CD4-positive, alpha-beta T cell treated with Interferon gamma for 1 hour (primary cell): Measurements from ENCODE around the gene NBPF3.
"Not testable (repeated sequence)": the region's sequence is repeated elsewhere in the genome, so short reads cannot be mapped to it uniquely, and the experiment has no call there.

Experiments
- DNase-seq: peaks from one replicate; pipeline ENCODE4 v3.0.0-alpha.2; 2020

NBPF3 gene

GRCh38 chr1:21438646-21439312 is 1.2 kb upstream of the NBPF3 start:
- DNase-seq = not testable (repeated sequence)

GRCh38 chr1:21439345-21439720 is 604 bp upstream of the NBPF3 start:
- DNase-seq = no peak

DNA sequence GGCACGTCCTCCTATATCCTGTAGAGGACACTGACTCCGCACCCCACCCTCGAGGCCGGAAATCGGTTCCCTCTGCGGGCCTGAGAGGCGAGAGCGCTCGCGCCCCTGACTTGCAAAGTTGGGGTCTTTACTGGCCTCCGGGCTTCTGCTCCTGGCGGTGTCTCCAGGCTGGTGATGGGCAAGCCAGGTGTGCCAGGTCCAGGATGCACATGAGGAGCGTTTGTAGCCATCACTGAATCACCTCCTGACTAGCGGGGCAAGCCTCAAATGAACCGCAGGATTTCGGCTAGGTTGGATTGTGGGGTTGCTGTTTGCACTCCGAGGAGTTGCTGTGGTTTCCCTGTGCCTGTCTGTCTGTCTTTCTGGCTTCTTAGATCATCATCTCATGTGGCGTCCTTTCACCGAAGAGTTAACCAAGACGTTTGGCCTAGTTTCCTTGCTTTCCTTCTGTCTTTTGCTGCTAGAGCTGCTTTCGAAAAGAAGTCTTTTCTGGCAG is 741 bp downstream of the NBPF3 start:
- DNase-seq = not testable (repeated sequence)

DNA sequence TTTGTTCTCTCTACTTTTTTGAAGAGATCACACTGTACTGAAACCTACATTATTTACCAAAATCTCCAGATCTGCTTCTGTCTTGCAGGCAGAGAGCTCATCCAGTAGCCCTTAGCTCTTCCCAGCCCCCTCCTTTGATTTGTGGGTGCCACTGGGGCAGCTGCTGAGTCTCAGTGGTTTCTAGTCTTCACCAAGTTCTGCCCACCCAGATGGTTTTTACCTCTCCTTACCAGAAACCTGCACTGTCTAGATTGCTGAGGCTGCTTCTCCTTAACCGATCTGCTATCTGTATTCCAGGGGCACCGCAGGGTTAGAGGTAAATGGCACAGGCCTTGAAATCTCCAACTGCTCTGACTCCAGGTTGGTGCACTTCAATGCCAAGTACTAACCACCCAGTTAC is 6.7 kb downstream of the NBPF3 start:
- not testable (repeated sequence) for DNase-seq

GRCh38 chr1:21447311-21447710 is 7.4 kb downstream of the NBPF3 start:
- DNase-seq = no peak

DNA sequence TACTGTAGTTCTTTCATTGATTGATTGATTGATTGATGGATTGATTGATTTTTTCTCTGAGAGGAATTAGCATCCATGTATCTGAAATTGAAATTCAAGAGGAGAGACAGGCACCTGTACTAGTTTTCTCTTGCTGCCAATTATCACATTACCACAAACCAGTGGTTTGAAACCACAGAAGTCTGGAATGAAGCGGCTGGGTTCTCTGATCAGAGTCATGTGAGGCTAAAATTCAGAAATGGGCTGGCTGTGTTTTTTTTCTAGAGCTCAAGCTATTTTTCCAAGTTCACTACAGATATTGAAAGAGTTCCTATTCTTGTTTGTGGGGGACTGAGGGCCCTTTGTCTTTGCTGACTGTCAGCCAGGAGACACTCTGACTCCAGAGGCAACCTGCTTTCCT is 10.0 kb downstream of the NBPF3 start:
- no peak for DNase-seq

DNA sequence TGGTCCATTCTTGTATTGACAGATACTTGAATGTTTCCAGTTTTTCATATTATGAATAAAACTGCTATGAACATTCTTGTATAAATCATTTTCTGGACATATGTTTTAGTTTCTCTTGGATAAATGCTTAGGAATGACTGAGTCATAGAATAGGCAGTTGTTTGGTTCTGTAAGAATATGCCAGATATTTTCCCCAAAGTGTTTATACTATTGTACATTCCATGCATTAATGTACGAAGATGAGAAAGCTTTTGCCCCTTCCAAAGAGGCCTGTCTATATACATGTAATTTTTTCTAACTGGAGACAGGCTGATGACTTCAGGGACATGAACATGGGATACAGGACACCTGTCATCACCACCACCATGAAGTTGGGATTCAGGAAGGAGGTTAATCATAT is 11.3 kb downstream of the NBPF3 start:
- DNase-seq = no peak

GRCh38 chr1:21451981-21452411 is 12.1 kb downstream of the NBPF3 start:
- no peak for DNase-seq

DNA sequence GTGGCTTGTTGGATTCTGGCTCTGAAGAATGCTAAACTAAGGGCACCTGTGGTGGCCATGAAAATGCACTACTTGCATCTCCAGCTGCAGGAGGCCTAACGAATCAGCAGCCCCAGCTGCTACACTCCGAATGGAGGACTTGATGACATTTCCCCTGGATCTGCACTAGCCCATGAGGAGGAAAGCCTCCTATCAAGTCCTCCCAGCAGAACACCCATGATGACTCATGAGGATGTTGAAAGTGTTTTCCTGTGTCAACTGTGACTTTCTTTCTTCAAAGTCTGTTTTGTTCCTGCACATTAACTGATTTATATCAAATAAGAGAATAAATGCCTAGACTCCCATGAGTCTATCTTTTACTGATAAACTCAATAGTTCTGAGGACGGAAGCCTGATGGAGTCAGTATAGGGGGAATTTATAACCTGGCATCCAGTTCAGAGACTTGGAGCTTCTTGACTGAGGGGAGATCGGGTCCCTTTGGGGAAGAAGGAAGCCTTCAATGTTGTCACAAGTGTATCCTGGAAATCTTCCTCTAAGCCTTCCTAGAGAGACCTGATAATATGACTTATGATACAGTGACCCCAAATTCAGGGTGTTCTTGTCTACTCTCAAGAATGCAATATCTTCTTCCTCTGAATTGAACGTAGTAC is 14.2 kb downstream of the NBPF3 start:
- not testable (repeated sequence) for DNase-seq

GRCh38 chr1:21454904-21455303 is 15.0 kb downstream of the NBPF3 start:
- DNase-seq = not testable (repeated sequence)

GRCh38 chr1:21457654-21458053 is 17.7 kb downstream of the NBPF3 start:
- no peak for DNase-seq

DNA sequence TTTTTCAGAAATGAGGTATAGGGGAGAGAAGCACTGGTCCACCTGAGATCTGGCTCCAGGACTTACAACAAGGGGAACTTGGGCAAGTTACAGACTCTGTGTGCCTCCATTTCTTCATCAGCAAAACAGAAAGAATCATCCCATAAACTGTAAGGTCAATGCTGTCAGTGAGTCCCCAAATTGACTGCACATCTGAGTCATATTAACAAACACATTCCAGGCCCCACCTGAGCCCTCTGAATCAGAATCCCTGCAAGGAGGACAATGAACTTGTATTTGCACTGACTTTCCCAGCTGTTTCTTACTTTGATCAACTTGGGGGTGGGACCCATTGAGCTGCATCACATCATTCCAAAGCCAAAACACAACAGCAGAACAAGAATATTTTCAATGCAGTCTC is 25.2 kb downstream of the NBPF3 start:
- not testable (repeated sequence) for DNase-seq

DNA sequence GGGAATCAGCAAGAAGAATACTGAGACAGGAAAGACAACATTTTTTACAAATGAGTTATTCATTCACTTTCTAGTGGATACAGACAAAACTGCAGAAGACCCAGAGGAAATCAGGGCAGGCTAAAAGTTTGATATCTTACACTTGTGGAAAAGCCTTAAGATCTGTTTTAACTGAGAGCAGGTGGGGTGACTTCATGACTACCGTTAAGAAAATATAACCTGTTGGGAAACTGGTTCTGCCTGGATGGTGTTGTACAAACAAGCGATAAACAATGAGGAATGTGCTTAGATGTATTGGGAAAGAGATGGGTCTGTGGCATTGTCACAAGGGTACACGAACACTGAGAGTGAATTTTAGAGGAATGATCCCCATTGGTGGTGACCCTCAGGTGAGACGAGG is 28.0 kb downstream of the NBPF3 start:
- not testable (repeated sequence) for DNase-seq

DNA sequence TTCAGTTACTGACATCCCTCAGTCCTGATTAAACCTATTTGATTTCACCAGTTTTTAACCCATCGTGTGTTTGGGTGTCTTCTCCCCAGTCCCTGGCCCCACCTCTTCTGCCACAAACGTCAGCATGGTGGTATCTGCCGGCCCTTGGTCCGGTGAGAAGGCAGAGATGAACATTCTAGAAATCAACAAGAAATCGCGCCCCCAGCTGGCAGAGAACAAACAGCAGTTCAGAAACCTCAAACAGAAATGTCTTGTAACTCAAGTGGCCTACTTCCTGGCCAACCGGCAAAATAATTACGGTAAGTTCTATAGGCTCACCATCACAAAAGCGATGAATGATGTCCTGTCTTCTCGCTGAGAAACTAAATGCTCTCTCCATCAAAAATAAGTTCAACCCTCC is 28.7 kb downstream of the NBPF3 start:
- DNase-seq = no peak

DNA sequence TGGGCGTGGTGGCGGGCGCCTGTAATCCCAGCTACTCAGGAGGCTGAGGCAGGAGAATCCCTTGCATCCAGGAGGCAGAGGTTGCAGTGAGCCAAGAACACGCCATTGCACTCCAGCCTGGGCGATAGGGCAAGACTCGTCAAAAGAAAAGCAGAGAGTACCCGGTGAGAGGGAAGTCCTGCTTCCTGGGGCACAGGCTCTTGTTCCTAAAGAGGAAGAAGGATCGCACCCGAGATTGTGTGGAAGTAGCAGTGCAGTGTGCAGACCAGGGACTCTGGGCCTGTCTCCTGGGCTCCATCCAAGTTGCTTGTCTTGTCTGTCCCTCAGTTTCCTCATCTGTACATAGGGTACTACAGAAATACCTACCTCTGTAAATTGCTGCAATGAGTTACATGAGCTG is 29.6 kb downstream of the NBPF3 start:
- DNase-seq = no peak

DNA sequence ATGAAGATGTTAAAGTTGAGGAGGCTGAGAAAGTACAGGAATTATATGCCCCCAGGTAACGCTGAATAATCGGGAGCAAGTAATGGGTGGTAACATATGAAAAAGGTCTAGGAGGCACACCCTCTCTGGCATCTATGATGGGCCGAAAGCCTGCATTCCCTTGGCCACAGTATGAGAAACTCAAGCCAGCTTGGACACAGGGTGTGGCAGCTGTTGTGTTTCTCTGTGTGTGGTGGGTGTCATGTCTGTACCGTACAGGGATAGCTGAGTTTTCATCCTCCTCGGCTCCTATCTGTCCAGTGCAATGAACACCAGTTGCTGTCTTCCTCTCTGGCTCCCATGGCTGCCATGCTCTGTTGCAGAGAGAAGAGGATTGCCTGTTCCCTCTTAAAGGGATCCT is 32.9 kb downstream of the NBPF3 start:
- DNase-seq = no peak

GRCh38 chr1:21478356-21478755 is 38.4 kb downstream of the NBPF3 start:
- no peak for DNase-seq

GRCh38 chr1:21483881-21484280 is 43.9 kb downstream of the NBPF3 start:
- not testable (repeated sequence) for DNase-seq

GRCh38 chr1:21489146-21489545 is 49.2 kb downstream of the NBPF3 start:
- DNase-seq = no peak

DNA sequence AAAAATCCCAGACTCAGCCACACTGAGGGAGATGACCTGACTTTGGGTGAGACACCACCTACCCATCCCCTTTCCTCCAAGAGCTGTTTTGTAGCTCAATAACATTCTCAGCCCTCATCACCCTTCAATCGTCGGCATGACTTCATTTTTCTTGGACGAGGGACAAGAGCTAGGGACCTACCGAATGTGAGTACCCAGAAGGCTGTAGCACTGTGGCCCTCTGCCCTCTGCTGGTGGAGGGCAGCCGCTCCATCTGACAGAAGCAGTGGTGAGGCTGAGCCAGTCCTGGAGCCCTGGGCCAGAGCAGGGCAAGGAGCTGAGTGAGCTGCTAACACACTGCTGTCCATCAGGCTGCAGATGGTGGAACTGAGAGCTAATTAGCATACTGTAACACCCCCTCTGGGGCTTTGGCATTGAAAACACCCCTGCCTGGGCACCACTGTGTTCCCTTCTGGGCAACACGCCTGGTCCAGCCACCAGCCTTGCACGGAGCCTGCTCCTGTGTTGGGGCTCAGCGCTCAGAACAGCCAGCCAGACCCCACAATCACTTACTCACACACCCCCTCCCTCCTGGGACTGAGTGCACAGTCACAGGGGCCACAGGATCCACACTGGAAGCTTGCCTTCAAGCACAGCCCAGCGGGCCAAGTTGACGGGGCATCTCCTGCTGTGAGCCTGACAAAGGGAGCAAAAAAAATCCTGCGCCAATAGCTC is 51.0 kb downstream of the NBPF3 start:
- DNase-seq = no peak

DNA sequence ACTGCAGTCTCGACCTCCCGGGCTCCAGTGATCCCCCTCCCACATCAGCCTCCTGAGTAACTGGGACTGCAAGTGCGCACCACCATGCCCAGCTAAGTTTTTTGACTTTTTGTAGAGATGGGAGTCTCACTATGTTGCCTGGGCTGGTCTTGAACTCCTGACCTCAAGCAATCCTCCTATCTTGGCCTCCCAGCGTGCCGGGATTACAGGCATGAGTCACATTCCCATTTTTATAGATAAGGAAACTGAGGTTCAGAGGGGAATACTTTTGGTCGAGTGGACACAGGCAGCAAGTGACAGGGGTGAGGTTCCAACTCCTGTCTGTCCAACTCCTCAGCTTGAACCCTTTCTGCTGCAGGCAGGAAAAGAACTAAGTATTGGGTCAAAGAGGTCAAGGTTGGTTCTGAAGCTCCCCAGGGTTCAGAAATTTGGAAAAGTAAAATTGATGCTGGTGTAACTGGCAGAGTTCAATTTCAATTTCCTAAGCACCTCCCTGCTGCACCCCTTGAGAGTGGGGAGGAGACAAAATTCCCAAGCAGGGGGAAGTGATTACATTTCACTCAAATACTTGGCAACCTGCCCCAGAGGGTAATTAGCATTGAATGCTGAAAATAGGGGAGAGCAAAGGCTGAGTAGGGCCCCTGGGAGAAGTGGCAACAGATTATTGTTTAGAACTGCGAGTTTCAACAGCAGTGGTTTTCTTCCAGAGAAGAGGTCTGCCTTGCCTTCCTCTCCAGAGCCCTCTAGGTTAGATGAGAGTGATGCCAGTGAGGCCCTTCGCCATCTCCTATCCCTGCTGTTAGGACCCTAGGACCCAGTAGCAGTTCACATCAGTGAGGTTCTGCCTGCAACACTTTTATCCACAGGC is 51.8 kb downstream of the NBPF3 start:
- DNase-seq = no peak

- DNase-seq = no peak
Observed at GRCh38 chr1:21492356-21492625, 52.4 kb downstream of the NBPF3 start.

- DNase-seq = no peak
Observed at GRCh38 chr1:21494196-21494595, 54.3 kb downstream of the NBPF3 start.
